ENCODE measurements around the gene ARHGAP29. TPM values are rescaled to one million over a fixed set of nuclear protein-coding genes. Genes with fewer than 3 reads are reported as not detected.

The ARHGAP29 gene
- total RNA-seq = 67.2 TPM

- intact Hi-C loops (cut with DNase I) = no loop called here
- DNase-seq (ENCODE audit: low spot score) (peak; percentile 88), ATAC-seq (peak; percentile 92)
These were observed at the start of gene ARHGAP29 for GRCh38 chr1:94237291-94238226. TSS of gene ARHGAP29 (minus strand) at chr1:94237584. CDS start at chr1:94231611, 5,973 bp downstream.

GRCh38 chr1:94286864-94287437 is 49.6 kb upstream of the ARHGAP29 start:
- no peak for ATAC-seq
- no peak for DNase-seq (ENCODE audit: low spot score)
- intact Hi-C loops (cut with DNase I) = no loop called here

- no peak for DNase-seq (ENCODE audit: low spot score)
- no peak for ATAC-seq
- intact Hi-C loops (cut with DNase I) = no loop called here
These were observed 47.8 kb upstream of the ARHGAP29 start for GRCh38 chr1:94285031-94285654.

GRCh38 chr1:94284476-94284875 is 47.1 kb upstream of the ARHGAP29 start:
- DNase-seq (ENCODE audit: low spot score) = no peak
- no peak for ATAC-seq
- intact Hi-C loops (cut with DNase I) = no loop called here

- DNase-seq (ENCODE audit: low spot score) = no peak
These were observed 46.1 kb upstream of the ARHGAP29 start for GRCh38 chr1:94283462-94283861.

GRCh38 chr1:94282143-94282711 is 44.8 kb upstream of the ARHGAP29 start:
- DNase-seq (ENCODE audit: low spot score) = no peak
- intact Hi-C loops (cut with DNase I) = no loop called here
- ATAC-seq = no peak

More at GRCh38 chr1:94283462-94283861, 46.1 kb upstream of the ARHGAP29 start:
- intact Hi-C loops (cut with DNase I) = no loop called here
- no peak for ATAC-seq

- no peak for ATAC-seq
- intact Hi-C loops (cut with DNase I) = no loop called here
- DNase-seq (ENCODE audit: low spot score) = no peak
These were observed 44.2 kb upstream of the ARHGAP29 start for GRCh38 chr1:94281361-94282142.

GRCh38 chr1:94280541-94280940 is 43.2 kb upstream of the ARHGAP29 start:
- ATAC-seq (no peak), DNase-seq (ENCODE audit: low spot score) (no peak)

GRCh38 chr1:94279462-94279861 is 42.1 kb upstream of the ARHGAP29 start:
- intact Hi-C loops (cut with DNase I) = no loop called here
- DNase-seq (ENCODE audit: low spot score) = no peak
- no peak for ATAC-seq

More at GRCh38 chr1:94280541-94280940, 43.2 kb upstream of the ARHGAP29 start:
- intact Hi-C loops (cut with DNase I) = no loop called here

- DNase-seq (ENCODE audit: low spot score) (no peak), ATAC-seq (no peak)
- intact Hi-C loops (cut with DNase I) = no loop called here
These were observed 41.7 kb upstream of the ARHGAP29 start for GRCh38 chr1:94279038-94279437.

- no peak for DNase-seq (ENCODE audit: low spot score)
- ATAC-seq = peak; percentile 91
- intact Hi-C loops (cut with DNase I) = no loop called here
These were observed 39.6 kb upstream of the ARHGAP29 start for GRCh38 chr1:94276988-94277434.

- intact Hi-C loops (cut with DNase I) = no loop called here
- DNase-seq (ENCODE audit: low spot score) (no peak), ATAC-seq (no peak)
These were observed 37.7 kb upstream of the ARHGAP29 start for GRCh38 chr1:94275083-94275482.

- ATAC-seq (no peak), DNase-seq (ENCODE audit: low spot score) (no peak)
- intact Hi-C loops (cut with DNase I) = no loop called here
These were observed 37.2 kb upstream of the ARHGAP29 start for GRCh38 chr1:94274561-94274960.

GRCh38 chr1:94273111-94273510 is 35.7 kb upstream of the ARHGAP29 start:
- intact Hi-C loops (cut with DNase I) = no loop called here
- ATAC-seq (no peak), DNase-seq (ENCODE audit: low spot score) (no peak)

- ATAC-seq (no peak), DNase-seq (ENCODE audit: low spot score) (no peak)
- intact Hi-C loops (cut with DNase I) = no loop called here
These were observed 35.0 kb upstream of the ARHGAP29 start for GRCh38 chr1:94272388-94272787.

GRCh38 chr1:94271373-94271772 is 34.0 kb upstream of the ARHGAP29 start:
- intact Hi-C loops (cut with DNase I) = no loop called here
- DNase-seq (ENCODE audit: low spot score) (no peak), ATAC-seq (no peak)

GRCh38 chr1:94270801-94271203 is 33.4 kb upstream of the ARHGAP29 start:
- ATAC-seq (no peak), DNase-seq (ENCODE audit: low spot score) (no peak)
- intact Hi-C loops (cut with DNase I) = no loop called here

- ATAC-seq (no peak), DNase-seq (ENCODE audit: low spot score) (no peak)
- intact Hi-C loops (cut with DNase I) = no loop called here
These were observed 32.5 kb upstream of the ARHGAP29 start for GRCh38 chr1:94269921-94270320.

GRCh38 chr1:94265906-94266305 is 28.5 kb upstream of the ARHGAP29 start:
- intact Hi-C loops (cut with DNase I) = no loop called here
- ATAC-seq (no peak), DNase-seq (ENCODE audit: low spot score) (no peak)

All from sciatic nerve (tissue), 2 donors.